ENCODE data around the gene NFATC1.

Gene NFATC1

DNA sequence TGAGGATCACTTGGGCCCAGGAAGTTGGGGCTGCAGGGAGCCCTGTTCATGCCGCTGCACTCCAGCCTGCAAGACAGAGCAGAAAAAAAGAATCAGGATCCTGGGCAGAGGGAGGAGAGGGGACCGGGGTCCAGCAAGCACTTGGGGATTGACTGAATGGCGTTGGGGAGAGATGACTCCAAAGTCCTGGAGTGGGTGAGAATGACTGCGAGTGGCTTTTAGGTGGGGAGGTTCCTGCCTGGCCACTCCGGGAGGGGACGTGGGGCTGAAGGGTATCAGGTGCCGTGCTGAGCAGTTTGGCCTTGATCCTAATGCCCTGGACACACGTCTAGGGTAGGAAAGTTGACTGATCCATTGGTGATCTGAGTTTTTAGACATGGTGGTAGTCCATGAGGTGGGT is 3.5 kb upstream of the NFATC1 start:
- DNase-seq, result no peak

DNA sequence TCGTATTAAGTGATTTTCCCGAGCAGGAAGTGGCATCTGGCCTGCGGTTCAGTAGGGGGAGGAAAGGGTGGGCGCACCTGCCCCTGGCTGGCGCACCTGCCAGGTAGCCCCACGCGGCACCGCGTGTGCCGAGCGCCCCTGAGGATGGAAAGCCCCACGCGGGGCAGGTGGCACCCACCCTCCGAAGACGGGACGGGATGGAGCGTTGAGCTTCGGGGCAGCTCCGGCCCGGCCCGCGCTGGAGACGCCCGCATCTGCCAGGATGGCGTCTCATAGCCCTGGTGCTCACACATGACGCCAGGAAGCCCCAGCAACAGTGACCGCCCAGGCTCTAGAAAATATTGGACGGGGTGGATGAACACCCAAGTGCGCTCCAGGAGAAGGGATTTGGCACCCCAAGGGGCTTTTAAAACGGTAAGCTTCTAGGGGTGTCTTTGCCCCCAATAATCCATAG is 2.5 kb upstream of the NFATC1 start:
- peak in 5 of 6 experiments; percentile 13 to 40 (median 28) for DNase-seq

DNA sequence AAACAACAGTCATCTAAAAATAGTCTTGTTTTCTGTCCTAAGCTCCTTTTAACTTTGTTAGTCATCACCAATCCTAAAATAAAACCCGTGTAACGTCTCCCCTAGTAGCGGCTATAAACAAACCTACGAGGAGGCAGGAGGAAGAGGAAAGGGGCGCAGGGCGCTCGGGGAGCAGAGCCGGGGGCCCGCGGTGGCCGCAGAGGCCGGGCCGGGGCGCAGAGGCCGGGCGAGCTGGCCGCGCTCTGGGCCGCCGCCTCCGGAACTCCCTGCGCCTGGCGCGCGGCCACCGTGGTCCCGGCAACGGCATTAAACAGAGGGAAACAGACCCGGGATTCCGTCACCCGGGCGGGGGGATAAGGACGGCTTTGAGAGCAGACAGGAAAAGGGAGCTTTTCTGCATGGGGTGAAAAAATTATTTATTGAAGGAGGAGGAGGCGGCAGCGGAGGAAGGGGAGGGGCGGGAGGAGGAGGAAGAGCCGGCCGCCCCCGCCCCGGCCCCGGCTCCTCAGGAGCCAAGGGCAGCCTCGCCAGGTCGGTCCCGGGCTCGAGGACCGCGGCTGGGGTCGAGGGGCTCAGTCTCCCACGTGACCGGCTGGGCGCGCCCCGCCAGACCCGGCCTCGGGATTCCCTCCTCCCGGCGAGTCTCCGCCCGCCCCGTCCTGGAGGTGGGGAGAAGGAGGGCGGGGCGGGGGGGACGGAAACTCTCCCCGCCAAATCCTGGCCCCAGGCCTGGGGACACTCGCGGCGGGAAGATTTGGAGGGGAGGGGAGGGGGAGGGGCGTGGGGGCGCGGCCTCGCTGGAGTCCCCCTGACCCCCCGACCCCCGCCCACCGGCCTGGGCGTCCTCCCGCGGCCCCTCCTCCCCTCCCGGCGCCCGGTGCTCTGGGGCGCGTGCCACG is 1.8 kb upstream of the NFATC1 start:
- DNase-seq, result peak; percentile 23 to 53 (median 46)

DNA sequence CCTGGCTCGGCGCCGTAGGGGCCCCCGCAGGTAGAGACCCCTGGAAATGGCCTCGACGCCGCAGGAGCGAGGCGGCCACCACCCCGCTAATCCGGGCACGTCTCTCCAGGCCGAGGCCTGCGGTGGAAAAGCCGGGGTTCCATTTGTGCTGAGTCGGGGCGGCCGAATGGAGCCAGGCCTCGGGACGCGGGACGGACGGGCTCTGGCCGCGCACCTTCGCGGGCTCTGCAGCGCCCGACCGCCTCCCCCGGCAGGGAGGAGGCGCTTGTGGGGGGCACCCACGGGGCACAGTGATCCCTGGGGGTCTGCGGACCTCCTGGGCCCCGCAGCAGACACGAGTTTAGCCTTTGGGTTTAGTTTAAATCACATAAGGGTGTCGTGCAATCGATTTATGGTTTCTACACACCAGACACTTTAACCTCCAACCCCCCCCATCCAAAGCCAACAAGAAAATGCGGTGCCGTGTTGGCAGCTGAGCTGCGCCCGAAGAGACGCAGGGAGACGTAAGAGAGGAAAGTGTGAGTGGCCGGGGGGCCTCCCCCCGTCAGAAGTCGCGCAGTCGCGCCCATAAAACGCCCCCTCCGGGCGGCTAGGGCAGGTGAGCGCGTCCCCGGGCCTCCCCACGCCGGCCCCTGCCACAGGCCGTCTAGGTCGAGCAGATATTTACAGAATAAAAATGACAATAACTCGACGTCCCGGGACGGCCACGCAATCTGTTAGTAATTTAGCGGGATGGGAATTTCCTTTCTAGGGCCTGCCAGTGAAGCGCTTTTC is 1.0 kb upstream of the NFATC1 start:
- DNase-seq, result peak; percentile 36 to 53 (median 45)

DNA sequence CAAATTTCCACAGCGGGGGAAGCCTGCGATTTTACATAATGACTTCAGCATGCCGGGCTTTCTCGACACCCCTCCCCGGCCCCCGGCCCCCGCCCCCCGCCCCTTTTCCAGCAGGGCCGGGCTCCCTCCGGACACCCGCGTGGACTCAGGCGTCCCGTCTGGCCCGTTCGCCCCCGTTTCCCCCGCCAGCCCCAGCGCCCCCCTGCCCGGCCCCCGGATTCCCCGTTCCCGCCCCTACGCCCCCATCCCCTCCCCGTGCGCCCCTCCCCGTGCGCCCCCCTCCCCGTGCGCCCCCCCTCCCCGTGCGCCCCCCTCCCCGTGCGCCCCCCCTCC is 456 bp upstream of the NFATC1 start:
- DNase-seq, result no peak

DNA sequence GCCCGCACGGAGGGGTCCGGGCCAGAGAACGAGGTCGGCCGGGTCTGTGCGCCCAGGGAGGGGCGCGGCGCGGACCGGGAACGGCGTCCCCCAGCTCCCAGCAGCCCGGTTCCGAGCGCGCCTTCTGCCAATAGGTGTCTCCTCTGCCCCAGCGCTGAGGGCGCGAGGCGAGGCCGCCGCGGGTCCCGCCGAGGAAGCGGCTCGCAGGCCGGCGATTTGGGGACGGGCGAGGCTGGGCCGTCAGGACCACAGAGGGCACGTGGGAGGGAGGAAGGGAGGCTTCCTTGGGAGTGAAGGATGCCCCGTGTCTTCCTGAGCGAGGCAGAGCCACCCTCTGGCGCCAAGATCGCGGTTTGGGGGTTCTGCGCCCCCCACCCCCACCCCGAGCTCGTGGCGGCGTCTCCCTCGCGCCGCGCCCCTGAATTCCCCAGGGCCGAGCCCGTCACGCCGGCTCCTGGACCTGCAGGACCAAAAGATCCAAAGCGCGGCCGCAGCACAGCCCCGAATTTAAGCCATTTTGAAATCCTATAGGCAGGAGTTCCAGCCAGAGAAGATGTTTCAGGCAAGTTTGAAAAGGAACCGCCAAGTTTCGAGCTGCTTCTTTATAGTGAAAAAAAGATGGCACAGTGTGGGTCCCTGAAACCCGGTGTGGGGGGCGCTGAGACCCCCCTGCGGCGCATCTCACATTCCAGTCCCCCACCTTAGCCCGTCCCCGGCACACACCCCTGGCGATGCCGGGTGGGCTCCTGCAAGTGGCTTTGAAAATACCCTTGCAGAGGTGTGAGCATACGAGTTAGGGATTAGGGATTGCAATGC is 909 bp downstream of the NFATC1 start:
- DNase-seq, result peak in 3 of 6 experiments; percentile 29 to 47 (median 37)

DNA sequence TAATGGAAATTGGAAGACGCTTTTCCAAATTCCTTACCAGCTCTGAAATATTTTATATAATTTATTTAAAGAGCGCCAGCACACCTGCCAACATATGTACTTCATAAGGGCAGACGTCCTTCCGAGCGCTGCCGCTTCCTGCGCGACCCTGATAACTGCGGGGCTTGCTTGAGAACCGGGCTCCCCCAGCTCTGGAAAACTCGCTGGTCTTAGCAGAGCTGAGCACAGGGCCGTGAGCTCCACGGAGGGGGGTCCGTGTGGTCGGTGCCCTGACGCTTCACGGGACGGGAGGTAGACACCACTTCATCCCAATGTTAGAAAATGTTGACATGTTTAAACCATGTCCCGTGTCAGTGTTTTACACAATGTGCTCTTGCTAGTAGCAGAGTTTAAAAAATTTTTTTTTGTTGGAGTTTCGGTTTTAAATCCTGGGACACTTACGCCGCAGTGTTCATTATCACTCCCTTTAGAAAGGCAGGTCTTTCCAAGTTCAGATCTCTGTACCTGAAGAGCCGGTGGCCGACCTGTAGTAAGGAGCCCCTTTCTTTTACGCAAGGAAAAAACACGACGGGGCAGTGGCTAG is 1.6 kb downstream of the NFATC1 start:
- no peak for DNase-seq

DNA sequence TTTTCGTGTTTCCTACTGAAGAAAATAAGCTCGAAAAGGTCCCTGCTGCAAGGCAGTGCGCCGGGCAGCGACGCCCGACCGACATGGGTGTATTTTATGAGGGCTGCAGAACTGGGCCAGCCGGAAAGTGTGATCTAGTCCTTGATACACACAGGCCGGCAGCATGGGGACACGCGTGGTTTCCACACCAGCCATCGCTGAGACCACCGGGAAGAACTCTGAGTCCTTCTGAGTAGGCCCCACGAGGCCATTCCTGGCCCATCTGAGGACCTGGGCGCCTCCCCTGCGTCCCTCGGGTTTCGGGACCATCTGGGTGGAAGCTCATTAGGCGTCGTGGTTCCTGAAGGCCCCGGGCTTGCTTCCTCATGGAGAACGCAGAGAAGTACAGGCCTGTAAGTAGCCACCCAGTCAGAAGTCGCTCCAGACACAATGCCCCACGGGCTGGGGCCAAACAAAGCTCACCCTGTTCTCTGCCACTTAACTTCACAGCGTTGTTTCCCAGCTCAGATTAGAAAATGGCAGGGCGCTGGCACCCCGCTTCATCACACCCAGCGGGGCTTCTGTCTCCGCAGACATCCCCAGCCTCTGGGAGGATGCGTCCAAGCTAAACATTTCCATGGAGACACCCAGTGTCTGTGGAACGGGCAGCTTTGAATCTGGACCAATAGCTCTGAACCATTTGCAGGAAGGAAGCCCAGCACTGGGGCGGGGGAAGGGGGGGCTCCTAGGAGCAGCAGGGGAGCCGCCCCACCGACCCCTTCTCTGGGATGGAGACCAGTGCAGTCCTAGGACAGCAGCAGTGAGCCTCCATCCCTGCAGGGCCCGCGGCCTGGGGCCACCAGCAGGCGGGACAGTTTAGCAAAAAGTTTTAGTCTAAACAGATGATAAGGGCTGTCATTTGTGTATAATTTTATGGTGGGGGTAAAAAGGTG is 2.4 kb downstream of the NFATC1 start:
- DNase-seq, result no peak

DNA sequence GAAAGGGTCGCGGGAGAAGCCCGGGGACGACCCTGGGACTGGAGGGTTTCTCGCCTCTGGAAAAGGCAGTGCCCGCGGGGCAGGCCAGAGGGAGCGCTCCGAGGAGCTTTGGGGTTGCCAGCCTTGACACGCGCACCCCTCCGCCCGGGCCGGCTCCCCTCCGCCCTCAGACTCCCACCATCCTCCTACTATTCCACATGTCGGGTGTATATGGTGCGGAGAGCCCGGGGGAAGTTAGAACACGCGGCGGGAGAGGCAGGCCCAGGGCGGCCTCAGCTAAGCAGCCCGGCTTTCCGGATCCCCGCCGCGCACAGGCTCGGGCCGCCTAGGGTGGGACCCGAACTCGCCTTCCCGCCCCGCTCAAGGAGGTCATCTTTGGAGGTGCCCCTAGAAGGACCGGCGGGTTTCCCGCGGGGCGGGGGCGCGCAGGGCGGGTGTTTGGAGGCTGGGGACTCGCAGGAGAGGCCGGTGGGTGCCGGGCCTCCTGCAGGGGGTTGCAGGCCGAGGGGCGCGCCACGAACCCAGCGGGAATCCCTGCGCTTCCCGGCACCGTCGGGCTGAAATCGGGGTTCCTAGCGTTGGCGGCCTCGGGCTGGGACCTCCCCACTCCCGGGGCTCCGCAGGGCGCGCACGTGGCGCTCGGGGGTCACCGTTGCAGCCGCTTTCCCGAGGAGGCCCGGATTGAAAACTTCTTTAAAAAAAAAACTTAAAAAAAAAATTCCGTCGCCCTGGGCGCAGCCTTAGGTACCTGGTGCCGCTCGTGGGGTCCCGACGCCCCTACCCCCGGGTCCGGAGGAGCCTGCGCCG is 3.7 kb downstream of the NFATC1 start:
- DNase-seq, result peak in 5 of 6 experiments; percentile 29 to 63 (median 42)

DNA sequence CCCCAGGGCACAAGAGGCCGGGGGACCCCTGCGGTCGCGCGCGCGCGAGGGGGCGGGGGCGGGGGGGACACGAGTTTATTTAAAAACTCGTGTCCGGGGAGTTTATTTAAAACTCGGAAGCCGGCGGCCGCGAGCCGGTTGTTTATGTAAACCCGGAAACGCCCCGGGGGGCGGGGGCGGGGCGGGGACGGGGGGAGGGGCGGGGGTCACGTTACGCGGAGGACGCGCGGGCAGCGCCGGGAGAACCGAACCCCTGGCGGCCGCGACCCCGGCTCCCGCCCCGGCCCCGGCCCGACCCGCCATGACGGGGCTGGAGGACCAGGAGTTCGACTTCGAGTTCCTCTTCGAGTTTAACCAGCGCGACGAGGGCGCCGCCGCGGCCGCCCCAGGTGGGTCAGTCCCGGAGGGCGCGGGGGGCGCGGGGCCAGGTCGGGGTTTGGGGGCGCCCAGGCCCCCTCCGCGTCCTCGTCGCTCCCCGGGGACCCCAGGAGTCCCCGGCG is 4.4 kb downstream of the NFATC1 start:
- DNase-seq, result peak; percentile 20 to 71 (median 61)

DNA sequence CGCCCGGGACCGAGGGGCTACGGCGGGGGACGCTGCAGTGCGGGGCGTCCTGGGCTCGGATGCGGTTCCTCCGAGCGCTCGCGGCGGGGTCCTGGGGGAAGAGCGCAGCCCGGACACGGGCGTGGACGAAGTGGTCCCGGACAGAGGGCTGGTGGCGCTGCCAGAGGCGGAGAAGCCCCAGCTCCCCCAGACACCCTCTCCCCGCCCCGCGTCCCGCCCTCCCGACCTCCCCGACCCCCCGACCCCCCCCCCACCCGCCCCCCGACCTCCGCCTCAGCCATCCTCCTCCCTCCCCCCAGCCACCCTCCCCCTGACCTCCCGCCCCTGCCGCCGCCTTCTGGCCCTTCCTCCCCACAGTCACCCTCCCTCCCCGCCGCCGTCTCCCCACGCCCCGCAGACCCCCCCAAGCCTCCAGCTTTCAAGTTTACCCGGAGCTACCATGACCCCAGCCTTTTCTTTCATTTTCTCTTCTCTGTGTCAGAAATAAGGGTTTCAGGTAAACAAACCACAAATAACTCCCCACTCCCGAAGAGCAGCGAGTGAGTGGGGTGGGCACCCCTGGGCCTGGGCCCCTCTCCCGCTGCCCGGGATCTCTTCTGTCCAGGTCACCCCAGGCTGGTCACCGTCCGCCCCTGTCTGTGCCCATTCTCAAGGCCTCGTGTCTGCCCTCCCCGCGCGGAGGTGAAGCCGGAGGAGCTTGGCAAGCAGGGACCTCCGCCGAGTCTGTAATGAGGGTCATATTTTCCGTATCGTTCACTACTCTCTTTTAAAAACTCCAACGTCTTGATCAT is 5.1 kb downstream of the NFATC1 start:
- DNase-seq, result peak; percentile 45 to 64 (median 58)

DNA sequence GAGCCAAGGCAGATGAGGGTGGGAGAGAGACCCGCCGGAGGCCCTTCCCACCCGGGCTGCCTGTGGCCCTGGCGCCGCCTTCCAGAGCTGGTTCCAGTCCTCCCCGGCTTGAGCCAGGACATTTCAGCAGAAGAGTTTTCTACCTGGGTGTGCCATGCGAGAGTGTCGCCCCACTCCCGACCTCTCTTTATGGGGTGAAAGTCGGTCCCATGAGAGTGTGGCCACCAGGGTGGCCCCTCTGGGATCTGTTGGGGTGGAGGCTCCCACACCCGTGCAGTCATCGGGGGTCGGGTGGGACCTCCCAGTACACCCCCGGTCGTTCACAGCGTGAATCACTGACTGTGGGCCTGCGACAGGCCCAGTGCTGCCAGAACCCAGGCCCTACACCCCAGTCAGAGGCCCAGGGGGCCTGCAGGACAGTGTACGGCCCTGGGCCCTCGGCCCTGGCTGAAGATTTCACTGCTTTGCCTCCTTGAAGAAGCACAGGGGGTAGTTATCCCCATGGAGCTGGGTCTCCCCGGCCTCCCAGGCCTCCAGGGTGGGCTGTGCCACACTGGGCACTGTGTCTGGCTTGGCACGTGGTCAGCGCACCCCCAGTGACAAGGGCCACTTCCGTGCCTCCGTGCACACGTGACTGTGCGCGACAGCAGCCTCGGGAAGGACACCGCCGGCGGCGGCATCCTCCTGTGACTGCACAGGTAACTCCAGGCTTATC is 5.9 kb downstream of the NFATC1 start:
- DNase-seq, result peak in 1 of 6 experiments; percentile 31

DNA sequence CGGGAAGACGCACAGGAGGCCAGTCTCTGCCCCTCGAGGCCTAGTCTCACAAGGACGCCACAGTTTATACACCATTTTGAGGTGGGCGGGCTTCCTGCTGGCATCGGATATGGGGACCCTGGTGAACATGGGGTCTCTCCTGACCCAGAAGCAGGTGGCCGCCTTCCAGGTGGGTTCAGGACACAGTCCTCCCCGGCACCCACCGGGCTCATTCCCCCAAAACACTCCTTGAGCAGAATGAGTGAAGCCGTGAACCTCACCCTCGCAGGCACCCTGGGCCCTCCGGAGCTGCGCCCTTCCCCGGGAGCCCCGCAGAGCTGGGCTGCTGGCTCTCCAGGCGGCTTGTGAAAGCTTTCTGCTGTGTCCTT is 6.5 kb downstream of the NFATC1 start:
- peak in 2 of 6 experiments; percentile 44 to 50 for DNase-seq

DNA sequence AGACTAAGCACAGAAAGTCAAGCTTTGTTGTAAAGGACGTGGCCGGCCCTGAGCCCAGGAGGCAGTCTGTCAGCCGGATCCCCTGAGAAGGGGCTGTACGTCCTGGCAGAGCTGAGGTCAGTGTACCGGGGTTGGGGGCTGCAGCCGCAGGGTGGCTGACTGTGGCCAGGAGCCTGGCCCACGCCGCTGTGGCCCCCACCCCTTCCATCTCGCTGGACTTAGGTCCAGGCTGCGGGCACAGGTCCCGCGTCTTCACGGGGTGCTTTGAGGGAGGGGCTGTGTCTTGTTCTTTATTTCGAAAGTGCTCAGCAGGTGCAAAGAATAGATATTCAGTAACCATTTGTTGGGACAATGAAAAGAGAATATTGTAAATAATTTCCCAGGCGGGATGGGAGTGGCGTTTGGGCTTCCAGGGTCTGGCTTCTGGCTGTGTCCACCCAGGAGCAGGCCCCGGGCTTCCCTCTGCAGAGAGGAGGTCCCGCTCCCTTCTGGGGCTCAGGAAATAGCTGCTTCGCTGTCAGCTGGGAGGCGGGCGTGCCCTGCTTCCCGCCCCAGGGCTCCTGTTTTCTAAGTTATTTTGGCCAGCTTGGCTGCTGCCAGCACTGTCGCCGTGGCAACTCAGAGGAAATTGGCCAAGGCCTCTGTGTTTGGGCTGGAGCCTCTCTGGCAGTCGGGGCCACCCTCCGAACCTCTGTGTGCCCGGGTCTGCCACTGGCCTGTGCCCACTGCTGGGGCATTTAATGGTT is 7.4 kb downstream of the NFATC1 start:
- DNase-seq, result peak in 4 of 6 experiments; percentile 14 to 48 (median 26)

DNA sequence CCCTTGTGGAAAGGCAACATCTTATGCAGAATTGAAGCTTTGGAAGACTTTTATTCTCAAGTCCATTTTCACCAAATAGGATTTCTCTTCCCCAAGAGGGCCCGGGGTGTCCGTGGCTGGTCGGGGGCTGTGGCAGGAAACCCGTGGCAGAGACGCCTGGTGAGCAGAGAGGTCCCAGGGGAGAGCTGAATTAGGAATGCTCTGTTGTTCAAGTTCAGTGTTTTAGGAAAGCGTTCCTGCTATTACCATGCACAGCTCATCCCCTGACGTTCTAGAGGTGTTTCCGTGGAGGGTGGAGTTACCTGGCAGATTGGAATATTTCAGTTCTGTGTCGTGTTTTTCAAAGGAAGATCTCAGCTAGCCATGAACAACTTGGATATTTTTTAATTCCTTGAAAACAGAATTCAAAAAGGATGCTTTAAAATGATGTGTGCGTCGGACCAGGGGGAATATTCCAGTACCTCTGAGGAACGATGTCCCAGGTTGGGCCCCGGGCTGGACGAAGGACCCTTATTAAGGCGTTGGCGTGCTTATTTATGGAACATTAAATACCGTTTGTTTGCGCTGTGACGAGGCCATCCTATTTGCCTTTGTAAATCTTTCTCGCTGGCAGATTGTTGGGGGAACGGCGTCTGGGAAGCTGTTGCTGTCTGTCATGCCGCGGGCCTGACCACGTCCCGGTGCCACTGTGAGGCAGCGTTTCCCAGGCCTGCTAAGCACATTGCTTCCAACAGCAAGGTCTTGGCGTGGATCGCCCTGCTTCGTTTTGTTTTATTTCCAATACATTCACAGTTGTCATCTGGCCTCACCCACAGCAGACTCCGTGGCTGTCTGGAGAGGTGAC is 8.2 kb downstream of the NFATC1 start:
- no peak for DNase-seq

DNA sequence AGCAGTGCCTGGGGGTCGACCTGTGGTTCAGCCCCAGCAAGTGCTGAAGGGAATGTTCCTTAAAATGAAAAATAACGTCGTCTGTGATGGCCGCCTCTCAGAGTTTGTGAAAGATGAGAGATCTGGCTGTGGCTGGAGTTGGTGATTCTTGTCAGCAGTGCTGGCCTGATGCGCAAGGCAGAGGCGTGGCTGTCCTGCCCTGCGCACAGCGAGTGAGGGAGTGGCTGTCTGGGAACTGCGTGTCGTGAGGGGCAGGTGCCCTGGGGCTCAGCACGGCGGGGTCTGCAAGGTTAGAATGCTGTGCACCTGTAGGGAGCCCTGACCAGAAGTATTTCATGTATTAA is 8.8 kb downstream of the NFATC1 start:
- peak in 3 of 6 experiments; percentile 15 to 33 (median 17) for DNase-seq
